Epithelial cell of prostate (primary cell): ENCODE results near the gene MBD3L1.

Experiments
- DNase-seq: peaks from one replicate; pipeline ENCODE4 v3.0.0-alpha.2; 2011; ENCODE audit warnings: low read depth, low spot score
- H3K27ac ChIP-seq: fragments of 450-650 bp; 2 replicates; pipeline ENCODE4 v1.5.1; 2017; ENCODE audit warnings: mild to moderate bottlenecking

Gene MBD3L1

DNA sequence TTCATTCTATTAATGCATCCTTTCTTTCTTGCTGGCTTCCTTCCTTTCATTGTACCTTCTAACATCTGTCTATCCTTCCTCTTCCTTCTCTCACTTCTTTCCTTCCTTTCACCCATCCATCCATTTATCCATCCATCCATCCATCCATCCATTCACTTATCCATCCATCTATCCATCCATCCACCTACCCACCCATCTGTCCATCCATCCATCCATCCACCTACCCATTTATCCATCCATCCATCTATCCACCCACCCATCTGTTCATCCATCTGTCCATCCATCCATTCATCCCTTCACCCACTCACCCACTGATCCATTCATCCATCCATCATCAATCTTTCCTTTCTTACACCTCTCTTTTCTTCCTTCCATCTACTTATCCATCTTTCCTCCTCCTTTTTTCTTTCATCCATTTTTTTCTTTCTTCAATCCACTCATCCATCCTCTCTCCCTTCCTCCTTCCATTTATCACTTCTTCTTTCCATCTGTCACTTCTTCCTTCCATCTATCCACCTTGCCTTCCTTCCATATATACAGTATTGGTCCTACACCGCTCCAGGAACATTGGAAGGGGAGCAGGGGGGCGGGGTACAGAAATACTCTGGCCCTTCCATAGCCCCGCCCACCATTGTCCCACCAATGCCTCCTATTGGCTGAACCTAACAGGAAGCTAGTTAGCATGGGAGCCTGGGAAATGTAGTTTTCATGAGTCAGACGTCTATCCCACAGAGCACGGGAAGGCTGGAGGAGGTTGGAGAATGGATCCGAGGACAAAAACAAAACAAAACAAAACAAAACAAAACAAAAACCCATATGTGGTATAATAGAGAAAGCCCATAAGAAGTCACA, 45.9 kb downstream of the MBD3L1 start:
- no peak overlapping the region for H3K27ac ChIP-seq
- no peak for DNase-seq

DNA sequence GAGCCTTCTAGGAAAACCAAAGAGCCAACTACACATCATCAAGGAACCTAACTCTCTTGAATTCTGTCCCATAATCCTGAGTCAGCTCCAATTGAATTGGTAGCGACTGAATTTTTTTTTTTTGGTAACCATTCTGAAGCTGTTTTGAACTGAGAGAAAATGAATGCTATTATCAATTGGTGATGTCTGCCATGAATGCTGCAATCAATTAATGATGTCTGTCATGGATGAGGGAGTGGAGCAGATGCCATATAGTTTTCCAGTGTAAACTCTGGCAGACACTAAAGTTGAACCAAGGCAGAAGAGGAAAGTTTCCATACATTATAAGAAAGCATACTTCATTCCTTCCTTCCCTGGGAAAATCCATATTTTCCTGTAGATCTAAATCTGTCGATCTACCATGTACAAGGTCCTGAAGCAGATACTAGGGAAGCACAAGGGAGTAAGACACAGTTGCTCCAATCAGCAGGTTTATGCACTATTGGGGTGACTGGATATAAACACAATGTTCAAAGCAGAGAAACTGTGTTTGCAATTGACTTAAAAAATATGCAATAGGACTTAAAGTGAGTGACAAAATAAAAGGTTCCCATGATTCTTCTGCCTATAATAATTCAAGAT, 48.8 kb downstream of the MBD3L1 start:
- H3K27ac ChIP-seq, result no peak overlapping the region

GRCh38 chr19:8881512-8881911, 49.3 kb downstream of the MBD3L1 start:
- no peak overlapping the region for H3K27ac ChIP-seq
- DNase-seq, result no peak

More for the DNA sequence above, 48.8 kb downstream of the MBD3L1 start:
- no peak for DNase-seq

GRCh38 chr19:8884416-8884815, 52.2 kb downstream of the MBD3L1 start:
- no peak for DNase-seq
- no peak overlapping the region for H3K27ac ChIP-seq

DNA sequence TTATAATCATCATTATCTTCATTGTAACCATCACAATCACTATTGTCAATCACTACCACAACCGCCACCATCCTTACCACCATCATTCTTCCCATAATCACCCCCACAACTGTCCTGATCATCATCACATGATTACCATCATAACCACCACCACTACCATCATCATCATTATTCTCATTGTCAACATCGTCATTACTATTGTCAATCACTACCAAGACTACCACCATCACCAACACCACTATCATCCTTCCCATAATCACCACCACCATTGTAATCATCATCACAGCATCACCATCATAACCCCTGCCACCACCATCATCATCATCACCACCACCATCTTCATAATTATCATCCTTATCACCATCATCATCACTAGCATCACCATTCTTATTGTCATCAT, 55.2 kb downstream of the MBD3L1 start:
- H3K27ac ChIP-seq, result no peak overlapping the region
- DNase-seq, result no peak

GRCh38 chr19:8890260-8890659, 58.1 kb downstream of the MBD3L1 start:
- no peak overlapping the region for H3K27ac ChIP-seq
- DNase-seq, result no peak
